IPS-15b (cell line): ENCODE data around the gene ELF5.

ENCODE experiments used
- H3K27me3 ChIP-seq: one replicate; pipeline ENCODE4 v1.6.1; 2013; ENCODE audit warnings: low read length; ENCODE audit not compliant: control insufficient read depth, insufficient read depth
- H3K36me3 ChIP-seq: one replicate; pipeline ENCODE4 v1.6.1; 2013; ENCODE audit warnings: low read length; ENCODE audit not compliant: control insufficient read depth, insufficient read depth
- H3K4me1 ChIP-seq: one replicate; pipeline ENCODE4 v1.6.1; 2013; ENCODE audit warnings: mild to moderate bottlenecking, low read length; ENCODE audit not compliant: control insufficient read depth, insufficient read depth
- H3K4me3 ChIP-seq: one replicate; pipeline ENCODE4 v1.5.1; 2013; ENCODE audit warnings: low read depth, low read length
- H3K9ac ChIP-seq: one replicate; pipeline ENCODE4 v1.6.1; 2013; ENCODE audit warnings: low read depth, mild to moderate bottlenecking, low read length
- H3K9me3 ChIP-seq: one replicate; pipeline ENCODE4 v1.6.1; 2013; ENCODE audit warnings: mild to moderate bottlenecking, low read length; ENCODE audit not compliant: control insufficient read depth, insufficient read depth

Gene ELF5

GRCh38 chr11:34519595-34520235 lies 6.1 kb upstream of the ELF5 start:
- no peak overlapping the region for H3K9ac ChIP-seq
- no peak overlapping the region for H3K4me3 ChIP-seq
- H3K4me1 ChIP-seq = no peaks in the 10 kb centered on the region
- H3K27me3 ChIP-seq = no peaks in the 10 kb centered on the region
- no peaks in the 10 kb centered on the region for H3K9me3 ChIP-seq
- no peaks in the 10 kb centered on the region for H3K36me3 ChIP-seq

GRCh38 chr11:34516247-34517040 lies 2.9 kb upstream of the ELF5 start:
- H3K4me3 ChIP-seq = no peak overlapping the region
- H3K9me3 ChIP-seq = no peaks in the 10 kb centered on the region
- no peak overlapping the region for H3K9ac ChIP-seq
- H3K36me3 ChIP-seq = no peaks in the 10 kb centered on the region
- H3K27me3 ChIP-seq = no peaks in the 10 kb centered on the region
- no peaks in the 10 kb centered on the region for H3K4me1 ChIP-seq

- H3K4me1 ChIP-seq = no peaks in the 10 kb centered on the region
- H3K4me3 ChIP-seq = no peak overlapping the region
- H3K36me3 ChIP-seq = no peaks in the 10 kb centered on the region
These were observed 1.0 kb upstream of the ELF5 start for GRCh38 chr11:34514597-34514996.

GRCh38 chr11:34512840-34513681 lies 533 bp downstream of the ELF5 start:
- H3K4me3 ChIP-seq = no peak overlapping the region
- H3K9ac ChIP-seq = no peak overlapping the region
- H3K4me1 ChIP-seq = no peaks in the 10 kb centered on the region
- no peaks in the 10 kb centered on the region for H3K27me3 ChIP-seq
- no peaks in the 10 kb centered on the region for H3K36me3 ChIP-seq
- no peaks in the 10 kb centered on the region for H3K9me3 ChIP-seq

More at GRCh38 chr11:34514597-34514996, 1.0 kb upstream of the ELF5 start:
- no peaks in the 10 kb centered on the region for H3K27me3 ChIP-seq
- no peaks in the 10 kb centered on the region for H3K9me3 ChIP-seq
- H3K9ac ChIP-seq = no peak overlapping the region

- no peaks in the 10 kb centered on the region for H3K27me3 ChIP-seq
- no peaks in the 10 kb centered on the region for H3K36me3 ChIP-seq
- no peaks in the 10 kb centered on the region for H3K4me1 ChIP-seq
- no peak overlapping the region for H3K4me3 ChIP-seq
- no peaks in the 10 kb centered on the region for H3K9me3 ChIP-seq
- no peak overlapping the region for H3K9ac ChIP-seq
These were observed 2.9 kb downstream of the ELF5 start for GRCh38 chr11:34510673-34511072.

- Histone ChIP-seq H3K27me3 (no peaks in the 10 kb centered on the region), H3K9me3 (no peaks in the 10 kb centered on the region), H3K9ac (no peak overlapping the region), H3K36me3 (no peaks in the 10 kb centered on the region), H3K4me3 (no peak overlapping the region), H3K4me1 (no peaks in the 10 kb centered on the region)
These were observed 3.4 kb downstream of the ELF5 start for GRCh38 chr11:34510218-34510617.

GRCh38 chr11:34509336-34509876 lies 4.2 kb downstream of the ELF5 start:
- no peaks in the 10 kb centered on the region for H3K9me3 ChIP-seq
- no peaks in the 10 kb centered on the region for H3K27me3 ChIP-seq
- no peaks in the 10 kb centered on the region for H3K36me3 ChIP-seq
- H3K4me3 ChIP-seq = no peak overlapping the region
- no peaks in the 10 kb centered on the region for H3K4me1 ChIP-seq
- no peak overlapping the region for H3K9ac ChIP-seq

- Histone ChIP-seq H3K4me1 (no peaks in the 10 kb centered on the region), H3K9ac (no peak overlapping the region), H3K36me3 (no peaks in the 10 kb centered on the region), H3K4me3 (no peak overlapping the region), H3K9me3 (no peaks in the 10 kb centered on the region), H3K27me3 (no peaks in the 10 kb centered on the region)
These were observed 5.1 kb downstream of the ELF5 start for GRCh38 chr11:34508524-34508923.

GRCh38 chr11:34507610-34508009 lies 6.0 kb downstream of the ELF5 start:
- Histone ChIP-seq H3K36me3 (no peaks in the 10 kb centered on the region), H3K9ac (no peak overlapping the region), H3K4me3 (no peak overlapping the region), H3K27me3 (no peaks in the 10 kb centered on the region), H3K4me1 (no peaks in the 10 kb centered on the region), H3K9me3 (no peaks in the 10 kb centered on the region)

GRCh38 chr11:34507156-34507555 lies 6.4 kb downstream of the ELF5 start:
- no peaks in the 10 kb centered on the region for H3K27me3 ChIP-seq
- no peak overlapping the region for H3K9ac ChIP-seq
- no peaks in the 10 kb centered on the region for H3K9me3 ChIP-seq
- H3K36me3 ChIP-seq = no peaks in the 10 kb centered on the region
- H3K4me1 ChIP-seq = no peaks in the 10 kb centered on the region
- no peak overlapping the region for H3K4me3 ChIP-seq

- Histone ChIP-seq H3K27me3 (no peaks in the 10 kb centered on the region), H3K4me1 (no peaks in the 10 kb centered on the region), H3K36me3 (no peaks in the 10 kb centered on the region), H3K9ac (no peak overlapping the region), H3K4me3 (no peak overlapping the region), H3K9me3 (no peaks in the 10 kb centered on the region)
These were observed 7.7 kb downstream of the ELF5 start for GRCh38 chr11:34505874-34506273.
